ENCODE results near the gene SLC25A12. TPM values are rescaled to one million over a fixed set of nuclear protein-coding genes. Genes with fewer than 3 reads are reported as not detected.
"Not testable (repeated sequence)": the region's sequence is repeated elsewhere in the genome, so short reads cannot be mapped to it uniquely, and the experiment has no call there.

Gene SLC25A12
- total RNA-seq, 1 donor from 2014 or later, result 30.4 TPM

DNA sequence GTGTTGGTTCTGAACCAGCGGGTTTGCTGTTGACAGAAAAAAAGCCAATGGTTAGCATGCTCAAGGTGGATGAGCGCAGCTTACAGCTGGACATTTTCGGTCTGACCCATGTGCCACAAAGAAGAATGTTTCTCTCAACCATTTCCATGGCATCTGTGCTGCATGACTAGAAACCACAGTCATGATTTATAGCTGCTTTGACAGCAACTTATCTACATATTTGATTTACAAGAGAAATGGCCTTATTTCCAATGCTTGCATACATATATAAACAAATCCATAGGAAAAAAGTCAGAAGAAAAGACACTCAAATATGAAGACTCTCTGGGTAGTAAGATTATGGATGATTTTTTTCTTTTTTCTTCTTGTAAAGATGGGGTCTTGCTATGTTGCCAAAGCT lies 108.6 kb downstream of the SLC25A12 start:
- DNase-seq, result no peak
- Mint-ChIP-seq H3K27me3 (ENCODE audit: unreplicated experiment) (no peaks in the 10 kb centered on the region), H3K4me1 (ENCODE audit: low read depth, unreplicated experiment) (peaks cover 4% of the 10 kb centered on the region), H3K4me3 (ENCODE audit: unreplicated experiment) (no peak overlapping the region), H3K36me3 (ENCODE audit: unreplicated experiment) (peaks cover 12% of the 10 kb centered on the region), H3K9me3 (ENCODE audit: unreplicated experiment) (no peaks in the 10 kb centered on the region), H3K27ac (ENCODE audit: unreplicated experiment) (no peak overlapping the region)
- TF ChIP-seq, protein P1, sequence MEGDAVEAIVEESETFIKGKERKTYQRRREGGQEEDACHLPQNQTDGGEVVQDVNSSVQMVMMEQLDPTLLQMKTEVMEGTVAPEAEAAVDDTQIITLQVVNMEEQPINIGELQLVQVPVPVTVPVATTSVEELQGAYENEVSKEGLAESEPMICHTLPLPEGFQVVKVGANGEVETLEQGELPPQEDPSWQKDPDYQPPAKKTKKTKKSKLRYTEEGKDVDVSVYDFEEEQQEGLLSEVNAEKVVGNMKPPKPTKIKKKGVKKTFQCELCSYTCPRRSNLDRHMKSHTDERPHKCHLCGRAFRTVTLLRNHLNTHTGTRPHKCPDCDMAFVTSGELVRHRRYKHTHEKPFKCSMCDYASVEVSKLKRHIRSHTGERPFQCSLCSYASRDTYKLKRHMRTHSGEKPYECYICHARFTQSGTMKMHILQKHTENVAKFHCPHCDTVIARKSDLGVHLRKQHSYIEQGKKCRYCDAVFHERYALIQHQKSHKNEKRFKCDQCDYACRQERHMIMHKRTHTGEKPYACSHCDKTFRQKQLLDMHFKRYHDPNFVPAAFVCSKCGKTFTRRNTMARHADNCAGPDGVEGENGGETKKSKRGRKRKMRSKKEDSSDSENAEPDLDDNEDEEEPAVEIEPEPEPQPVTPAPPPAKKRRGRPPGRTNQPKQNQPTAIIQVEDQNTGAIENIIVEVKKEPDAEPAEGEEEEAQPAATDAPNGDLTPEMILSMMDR (IDR thresholded peaks at IDR 0.05; ENCODE audit: partially characterized antibody, unreplicated experiment), result no peak

GRCh38 chr2:171778515-171778914 lies 115.5 kb downstream of the SLC25A12 start:
- Mint-ChIP-seq H3K9me3 (ENCODE audit: unreplicated experiment) (peaks cover 17% of the 10 kb centered on the region), H3K4me3 (ENCODE audit: unreplicated experiment) (no peak overlapping the region), H3K4me1 (ENCODE audit: low read depth, unreplicated experiment) (no peaks in the 10 kb centered on the region), H3K27ac (ENCODE audit: unreplicated experiment) (no peak overlapping the region), H3K36me3 (ENCODE audit: unreplicated experiment) (peaks cover 24% of the 10 kb centered on the region), H3K27me3 (ENCODE audit: unreplicated experiment) (peaks cover 9% of the 10 kb centered on the region)
- DNase-seq, result no peak
- TF ChIP-seq, protein P1 (IDR thresholded peaks at IDR 0.05; ENCODE audit: partially characterized antibody, unreplicated experiment), result no peak

DNA sequence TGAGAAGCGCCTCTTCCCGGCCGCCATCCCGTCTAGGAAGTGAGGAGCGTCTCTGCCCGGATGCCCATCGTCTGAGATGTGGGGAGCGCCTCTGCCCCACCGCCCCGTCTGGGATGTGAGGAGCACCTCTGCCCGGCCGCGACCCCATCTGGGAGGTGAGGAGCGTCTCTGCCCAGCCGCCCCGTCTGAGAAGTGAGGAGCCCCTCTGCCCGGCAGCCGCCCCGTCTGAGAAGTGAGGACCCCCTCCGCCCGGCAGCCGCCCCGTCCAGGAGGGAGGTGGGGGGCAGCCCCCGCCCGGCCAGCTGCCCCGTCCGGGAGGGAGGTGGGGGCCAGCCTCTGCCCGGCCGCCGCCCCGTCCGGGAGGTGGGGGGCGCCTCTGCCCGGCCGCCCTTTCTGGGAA lies 119.5 kb downstream of the SLC25A12 start:
- Mint-ChIP-seq H3K9me3 (ENCODE audit: unreplicated experiment) (peaks cover 30% of the 10 kb centered on the region), H3K27me3 (ENCODE audit: unreplicated experiment) (peaks cover 16% of the 10 kb centered on the region), H3K36me3 (ENCODE audit: unreplicated experiment) (peaks cover 41% of the 10 kb centered on the region)
- not testable (repeated sequence) for H3K27ac Mint-ChIP-seq (ENCODE audit: unreplicated experiment); H3K4me1 Mint-ChIP-seq (ENCODE audit: low read depth, unreplicated experiment); DNase-seq; H3K4me3 Mint-ChIP-seq (ENCODE audit: unreplicated experiment)

GRCh38 chr2:171772373-171772772 lies 121.7 kb downstream of the SLC25A12 start:
- Mint-ChIP-seq H3K9me3 (ENCODE audit: unreplicated experiment) (peaks cover 31% of the 10 kb centered on the region), H3K4me3 (ENCODE audit: unreplicated experiment) (no peak overlapping the region), H3K4me1 (ENCODE audit: low read depth, unreplicated experiment) (no peaks in the 10 kb centered on the region)

DNA sequence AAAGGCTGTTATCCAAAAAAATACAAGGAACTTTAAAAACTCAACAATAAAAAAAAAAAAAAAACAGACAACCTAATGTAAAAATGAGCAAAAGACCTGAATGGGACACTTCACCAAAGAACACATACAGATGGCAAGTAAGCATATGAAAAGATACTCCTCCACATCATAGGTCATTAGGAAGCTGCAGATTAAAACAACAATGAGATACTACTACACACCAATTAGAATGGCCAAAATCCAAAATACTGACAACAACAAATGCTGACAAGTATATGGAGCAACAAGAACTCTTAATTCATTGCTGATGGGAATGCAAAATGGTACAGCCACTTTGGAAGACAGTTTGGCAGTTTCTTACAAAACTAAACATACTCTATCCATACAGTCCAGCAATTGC lies 122.6 kb downstream of the SLC25A12 start:
- TF ChIP-seq, protein P1 (IDR thresholded peaks at IDR 0.05; ENCODE audit: partially characterized antibody, unreplicated experiment), result no peak
- no peaks in the 10 kb centered on the region for H3K4me1 Mint-ChIP-seq (ENCODE audit: low read depth, unreplicated experiment)
- H3K36me3 Mint-ChIP-seq (ENCODE audit: unreplicated experiment), result peaks cover 37% of the 10 kb centered on the region
- DNase-seq, result no peak
- H3K9me3 Mint-ChIP-seq (ENCODE audit: unreplicated experiment), result peaks cover 33% of the 10 kb centered on the region
- H3K27ac Mint-ChIP-seq (ENCODE audit: unreplicated experiment), result no peak overlapping the region
- H3K4me3 Mint-ChIP-seq (ENCODE audit: unreplicated experiment), result no peak overlapping the region
- peaks cover 19% of the 10 kb centered on the region for H3K27me3 Mint-ChIP-seq (ENCODE audit: unreplicated experiment)

More at GRCh38 chr2:171772373-171772772, 121.7 kb downstream of the SLC25A12 start:
- peaks cover 37% of the 10 kb centered on the region for H3K36me3 Mint-ChIP-seq (ENCODE audit: unreplicated experiment)
- DNase-seq, result no peak
- H3K27ac Mint-ChIP-seq (ENCODE audit: unreplicated experiment), result no peak overlapping the region
- TF ChIP-seq, protein P1 (IDR thresholded peaks at IDR 0.05; ENCODE audit: partially characterized antibody, unreplicated experiment), result no peak
- H3K27me3 Mint-ChIP-seq (ENCODE audit: unreplicated experiment), result peaks cover 19% of the 10 kb centered on the region

Data from glutamatergic neuron (in vitro differentiated cells).